Right ventricle myocardium superior (tissue), 1 donor: ENCODE results near the gene MAMDC4. TPM values are rescaled to one million over a fixed set of nuclear protein-coding genes. Genes with fewer than 3 reads are reported as not detected.
"Not testable (repeated sequence)": the region's sequence is repeated elsewhere in the genome, so short reads cannot be mapped to it uniquely, and the experiment has no call there.

ENCODE experiments used
- ATAC-seq: fragments of 200-7000 bp; cut with Tn5 transposase; one replicate; pipeline ENCODE4 v1.9.1; 2020; ENCODE audit warnings: mild to moderate bottlenecking; ENCODE audit not compliant: poor library complexity
- DNase-seq: peaks from one replicate; pipeline ENCODE4 v3.0.0-alpha.2; 2020
- intact Hi-C: fragments of 100-400 bp; cut with DNase I; formaldehyde crosslinking; loops from one replicate; pipeline ENCODE4 v1.11.2; 2022
- total RNA-seq: library from RNA; stranded (reverse); fragmentation: NEBNext Ultra II Directional; extraction: Animal tissue kit (Norgen Biotek cat#: 25700); gene quantifications from one replicate; pipeline ENCODE4 v1.2.1, GENCODE V29; 2021
- donor health status: DM: no; HTN: yes; CAD: no; lungs with severe emphysema.

MAMDC4 gene
- total RNA-seq, 1 donor from 2014 or later = 13.2 TPM

GRCh38 chr9:136867917-136868316, 15.8 kb downstream of the MAMDC4 start:
- DNase-seq = no peak
- no peak for ATAC-seq
- intact Hi-C loops = no loop called here

- ATAC-seq (no peak), DNase-seq (no peak)
- intact Hi-C loops = no loop called here
Observed at GRCh38 chr9:136868644-136869043, 16.5 kb downstream of the MAMDC4 start.

- DNase-seq, ATAC-seq, intact Hi-C loops: not testable (repeated sequence)
Observed at GRCh38 chr9:136869611-136870010, 17.5 kb downstream of the MAMDC4 start.

GRCh38 chr9:136875155-136875554, 23.0 kb downstream of the MAMDC4 start:
- ATAC-seq (no peak), DNase-seq (no peak)
- intact Hi-C loops = no loop called here

GRCh38 chr9:136876476-136876875, 24.3 kb downstream of the MAMDC4 start:
- DNase-seq = no peak
- no peak for ATAC-seq
- intact Hi-C loops = no loop called here

GRCh38 chr9:136880651-136881050, 28.5 kb downstream of the MAMDC4 start:
- ATAC-seq (no peak), DNase-seq (no peak)
- intact Hi-C loops = no loop called here

- ATAC-seq (peak; percentile 36), DNase-seq (no peak)
- intact Hi-C loops = no loop called here
Observed at GRCh38 chr9:136881691-136882108, 29.6 kb downstream of the MAMDC4 start.

- DNase-seq (peak; percentile 58), ATAC-seq (no peak)
- intact Hi-C loops = no loop called here
Observed at GRCh38 chr9:136882109-136882946, 30.2 kb downstream of the MAMDC4 start.

- intact Hi-C loops, DNase-seq, ATAC-seq: not testable (repeated sequence)
Observed at GRCh38 chr9:136882947-136883283, 30.8 kb downstream of the MAMDC4 start.

- ATAC-seq, DNase-seq, intact Hi-C loops: not testable (repeated sequence)
Observed at GRCh38 chr9:136883670-136884069, 31.5 kb downstream of the MAMDC4 start.

- ATAC-seq (peak; percentile 98), DNase-seq (peak; percentile 99)
- intact Hi-C loops = no loop called here
Observed at GRCh38 chr9:136885950-136886578, 33.9 kb downstream of the MAMDC4 start, which contains the start of gene TRAF2. Gene TRAF2, plus strand, starts transcription at chr9:136886516. Its CDS starts 12,225 bp downstream, at chr9:136898741.

GRCh38 chr9:136886610-136887597, 34.8 kb downstream of the MAMDC4 start:
- ATAC-seq = peak; percentile 34
- intact Hi-C loops = no loop called here
- no peak for DNase-seq

GRCh38 chr9:136888454-136888853, 36.3 kb downstream of the MAMDC4 start:
- DNase-seq = no peak
- ATAC-seq = no peak
- intact Hi-C loops = no loop called here

- no peak for ATAC-seq
- no peak for DNase-seq
- intact Hi-C loops = no loop called here
Observed at GRCh38 chr9:136889858-136890257, 37.7 kb downstream of the MAMDC4 start.

GRCh38 chr9:136890661-136891060, 38.5 kb downstream of the MAMDC4 start:
- DNase-seq (no peak), ATAC-seq (no peak)
- intact Hi-C loops = no loop called here

GRCh38 chr9:136896027-136896426, 43.9 kb downstream of the MAMDC4 start:
- intact Hi-C loops = no loop called here
- ATAC-seq = no peak
- DNase-seq = no peak

GRCh38 chr9:136898483-136899100, 46.4 kb downstream of the MAMDC4 start:
- no peak for DNase-seq
- ATAC-seq = no peak
- intact Hi-C loops = no loop called here

GRCh38 chr9:136899196-136899595, 47.0 kb downstream of the MAMDC4 start:
- intact Hi-C loops = no loop called here
- DNase-seq (no peak), ATAC-seq (no peak)

GRCh38 chr9:136900556-136900955, 48.4 kb downstream of the MAMDC4 start:
- DNase-seq (no peak), ATAC-seq (no peak)
- intact Hi-C loops = no loop called here
